ENCODE results near the gene WNT3. TPM values are rescaled to one million over a fixed set of nuclear protein-coding genes. Genes with fewer than 3 reads are reported as not detected.

The WNT3 gene
- total and polyA plus RNA-seq, 2 of the 8 experiments (the other 6 are each of a cell fraction or from before 2014, with no cell fraction given), result 0.56 to 2.0 TPM

- TF ChIP-seq EZH2 (IDR thresholded peaks at IDR 0.05; ENCODE audit: low read depth, low read length, severe bottlenecking), result peak; percentile 81
- TF ChIP-seq CHD1 (IDR thresholded peaks at IDR 0.05; ENCODE audit: low read depth, low read length), result no peak
- no peak for TF ChIP-seq ATF2 (IDR thresholded peaks at IDR 0.05; ENCODE audit: low read length)
- TF ChIP-seq, protein P1, sequence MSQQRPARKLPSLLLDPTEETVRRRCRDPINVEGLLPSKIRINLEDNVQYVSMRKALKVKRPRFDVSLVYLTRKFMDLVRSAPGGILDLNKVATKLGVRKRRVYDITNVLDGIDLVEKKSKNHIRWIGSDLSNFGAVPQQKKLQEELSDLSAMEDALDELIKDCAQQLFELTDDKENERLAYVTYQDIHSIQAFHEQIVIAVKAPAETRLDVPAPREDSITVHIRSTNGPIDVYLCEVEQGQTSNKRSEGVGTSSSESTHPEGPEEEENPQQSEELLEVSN (IDR thresholded peaks at IDR 0.05), result peak; percentile 66; the same call in 1 of the 2 replicates
- peak; percentile 61 for TF ChIP-seq KDM4A (IDR thresholded peaks at IDR 0.05; ENCODE audit: low read depth, low read length, severe bottlenecking)
These were observed 1.4 kb upstream of the WNT3 start (continued) for GRCh38 chr17:46819906-46820351.

Data from H1 (cell line).